22Rv1 (cell line): ENCODE data around the gene PUS3.

Experiments used
- ZFX ChIP-seq: fragments of 450-650 bp; IDR thresholded peaks from 2 replicates; pipeline ENCODE4 v1.6.1; 2017; ENCODE audit warnings: antibody characterized with exemption, borderline replicate concordance
- TF ChIP-seq, protein P1 (sequence below): fragments of 450-650 bp; IDR thresholded peaks from 2 replicates; pipeline ENCODE4 v1.5.1; 2017; ENCODE audit warnings: mild to moderate bottlenecking

DNA sequence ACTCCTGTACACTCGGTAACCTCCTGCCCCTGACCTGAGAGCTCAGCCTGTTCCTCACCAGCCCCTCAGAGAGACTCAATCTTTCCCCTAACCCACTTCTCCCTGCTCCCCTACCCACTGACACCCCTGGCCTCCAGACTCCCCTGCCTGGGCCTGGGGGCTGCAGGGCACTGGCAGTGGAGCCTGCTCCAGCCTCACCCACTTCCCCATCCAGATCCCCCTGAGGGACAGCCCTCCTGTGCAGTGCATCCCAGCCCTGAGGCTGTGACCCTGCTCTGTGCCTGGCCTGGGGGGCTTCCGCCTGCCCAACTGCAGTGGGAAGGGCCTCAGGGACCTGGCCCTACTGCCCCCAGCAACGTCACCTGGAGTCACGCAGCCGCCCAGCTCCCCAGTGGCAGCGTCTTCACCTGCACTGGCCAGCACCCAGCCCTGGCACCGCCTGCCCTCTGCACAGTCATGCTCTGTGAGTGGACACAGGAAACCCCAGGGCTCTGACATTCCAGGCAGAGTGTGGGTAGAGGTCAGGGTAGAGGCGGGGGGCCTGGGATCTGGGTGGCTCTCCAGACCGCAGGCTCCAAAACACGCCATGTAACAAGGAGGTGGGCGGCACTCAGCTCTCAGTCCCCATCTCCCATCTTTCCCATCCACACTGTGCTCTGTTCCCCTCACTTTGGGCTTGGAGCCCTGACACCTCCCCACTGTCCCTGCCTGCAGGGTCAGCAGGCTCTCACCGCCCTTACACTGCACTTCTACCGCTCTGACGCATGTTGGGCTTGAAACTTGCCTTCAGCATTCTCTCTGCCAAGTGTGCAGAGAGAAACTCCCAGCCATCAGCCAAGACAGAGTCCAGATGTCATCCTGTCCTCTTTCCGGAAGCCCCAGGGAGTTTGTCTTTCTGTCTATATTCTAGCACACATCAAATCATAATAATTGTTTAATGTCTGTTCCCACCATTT is 48.0 kb upstream of the PUS3 start:
- TF ChIP-seq, protein P1, sequence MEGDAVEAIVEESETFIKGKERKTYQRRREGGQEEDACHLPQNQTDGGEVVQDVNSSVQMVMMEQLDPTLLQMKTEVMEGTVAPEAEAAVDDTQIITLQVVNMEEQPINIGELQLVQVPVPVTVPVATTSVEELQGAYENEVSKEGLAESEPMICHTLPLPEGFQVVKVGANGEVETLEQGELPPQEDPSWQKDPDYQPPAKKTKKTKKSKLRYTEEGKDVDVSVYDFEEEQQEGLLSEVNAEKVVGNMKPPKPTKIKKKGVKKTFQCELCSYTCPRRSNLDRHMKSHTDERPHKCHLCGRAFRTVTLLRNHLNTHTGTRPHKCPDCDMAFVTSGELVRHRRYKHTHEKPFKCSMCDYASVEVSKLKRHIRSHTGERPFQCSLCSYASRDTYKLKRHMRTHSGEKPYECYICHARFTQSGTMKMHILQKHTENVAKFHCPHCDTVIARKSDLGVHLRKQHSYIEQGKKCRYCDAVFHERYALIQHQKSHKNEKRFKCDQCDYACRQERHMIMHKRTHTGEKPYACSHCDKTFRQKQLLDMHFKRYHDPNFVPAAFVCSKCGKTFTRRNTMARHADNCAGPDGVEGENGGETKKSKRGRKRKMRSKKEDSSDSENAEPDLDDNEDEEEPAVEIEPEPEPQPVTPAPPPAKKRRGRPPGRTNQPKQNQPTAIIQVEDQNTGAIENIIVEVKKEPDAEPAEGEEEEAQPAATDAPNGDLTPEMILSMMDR = no peak
- no peak for TF ChIP-seq ZFX
